ENCODE results near the gene FAM120C. TPM values are rescaled to one million over a fixed set of nuclear protein-coding genes. Genes with fewer than 3 reads are reported as not detected.

The FAM120C gene
- total and polyA plus RNA-seq, 2 experiments from 2014 or later = 9.3 to 9.8 TPM

- Histone ChIP-seq H3F3A (replicated peaks; ENCODE audit: low read depth) (no peaks in the 10 kb centered on the region), H3K36me3 (ENCODE audit: insufficient read depth) (peaks cover 5% of the 10 kb centered on the region; the same call in 1 of the 2 replicates), H3K27me3 (ENCODE audit: insufficient read depth) (no peaks in the 10 kb centered on the region), H2AFZ (no peak overlapping the region), H3K9me2 (ENCODE audit: insufficient read depth) (no peaks in the 10 kb centered on the region), H3K4me3 (peak overlapping the region; percentile 80), H3K79me2 (replicated peaks; ENCODE audit: insufficient read depth) (no peaks in the 10 kb centered on the region), H3K27ac (ENCODE audit: low read depth) (peak overlapping the region; percentile 99), H3K4me2 (peak overlapping the region; percentile 90), H4K20me1 (replicated peaks; ENCODE audit: insufficient read depth) (no peaks in the 10 kb centered on the region), H3K4me1 (ENCODE audit: insufficient read depth) (no peaks in the 10 kb centered on the region; the same call in 1 of the 2 replicates)
- Mint-ChIP-seq H3K27ac (peak overlapping the region; percentile 99), H3K4me3 (peak overlapping the region; percentile 97), H3K9me3 (no peaks in the 10 kb centered on the region), H3K27me3 (ENCODE audit: insufficient read depth, low read depth, poor library complexity) (peaks cover 5% of the 10 kb centered on the region), H3K4me1 (peaks cover 21% of the 10 kb centered on the region), H3K36me3 (ENCODE audit: low read depth) (peaks cover 24% of the 10 kb centered on the region)
- DNase-seq (ENCODE audit: low spot score) = peak; percentile 49
- no peak for TF ChIP-seq CREB1 (CRISPR knock-in tag; IDR thresholded peaks at IDR 0.05; ENCODE audit: low read depth)
- TF ChIP-seq EZH2phosphoT487 (IDR thresholded peaks at IDR 0.05; ENCODE audit: unreplicated experiment) = no peak
- TF ChIP-seq ZNF462 (CRISPR knock-in tag; IDR thresholded peaks at IDR 0.05) = no peak
- TF ChIP-seq ZNF114 (CRISPR knock-in tag; IDR thresholded peaks at IDR 0.05) = no peak
- TF ChIP-seq ZNF331 (CRISPR knock-in tag; IDR thresholded peaks at IDR 0.05; ENCODE audit: low read depth) = no peak
- TF ChIP-seq JUNB (IDR thresholded peaks at IDR 0.05; ENCODE audit: unreplicated experiment) = no peak
- no peak for TF ChIP-seq EZH2 (IDR thresholded peaks at IDR 0.05; ENCODE audit: low read depth, unreplicated experiment)
- no peak for TF ChIP-seq STAT1 (IDR thresholded peaks at IDR 0.05; ENCODE audit: unreplicated experiment)
- no peak; the same call in 1 of the 2 replicates for TF ChIP-seq POLR2AphosphoS5 (IDR thresholded peaks at IDR 0.05; ENCODE audit: low read depth)
- TF ChIP-seq ETS1 (IDR thresholded peaks at IDR 0.05) = no peak
- TF ChIP-seq NANOG (IDR thresholded peaks at IDR 0.05; ENCODE audit: borderline replicate concordance) = no peak
- peak; percentile 40 for ATAC-seq
Observed at GRCh38 chrX:54043541-54044125, 139.4 kb downstream of the FAM120C start.
